Prostate gland (tissue), 2 donors: ENCODE results near the gene RPS6KA2.

Experiments
- POLR2A ChIP-seq: fragments of 450-650 bp; IDR thresholded peaks from one replicate; pipeline ENCODE4 v1.6.1; 2016; ENCODE audit warnings: antibody characterized with exemption, mild to moderate bottlenecking
- POLR2AphosphoS5 ChIP-seq: sonication (generic); formaldehyde crosslinking; IDR thresholded peaks from one replicate; pipeline ENCODE4 v1.6.1; 2017; ENCODE audit warnings: antibody characterized with exemption
- TF ChIP-seq, protein P1 (sequence below), 4 experiments: fragments of 200-600 bp in 2 of 4; fragments of 450-650 bp in 2 of 4; sonication (generic) in 2 of 4; IDR thresholded peaks; 1 replicate in 3 of 4; 2 replicates in 1 of 4; pipeline ENCODE4 v1.5.1; 2016 to 2019; ENCODE audit warnings: antibody characterized with exemption in 4 of 4, mild to moderate bottlenecking in 2 of 4, moderate library complexity in 2 of 4

DNA sequence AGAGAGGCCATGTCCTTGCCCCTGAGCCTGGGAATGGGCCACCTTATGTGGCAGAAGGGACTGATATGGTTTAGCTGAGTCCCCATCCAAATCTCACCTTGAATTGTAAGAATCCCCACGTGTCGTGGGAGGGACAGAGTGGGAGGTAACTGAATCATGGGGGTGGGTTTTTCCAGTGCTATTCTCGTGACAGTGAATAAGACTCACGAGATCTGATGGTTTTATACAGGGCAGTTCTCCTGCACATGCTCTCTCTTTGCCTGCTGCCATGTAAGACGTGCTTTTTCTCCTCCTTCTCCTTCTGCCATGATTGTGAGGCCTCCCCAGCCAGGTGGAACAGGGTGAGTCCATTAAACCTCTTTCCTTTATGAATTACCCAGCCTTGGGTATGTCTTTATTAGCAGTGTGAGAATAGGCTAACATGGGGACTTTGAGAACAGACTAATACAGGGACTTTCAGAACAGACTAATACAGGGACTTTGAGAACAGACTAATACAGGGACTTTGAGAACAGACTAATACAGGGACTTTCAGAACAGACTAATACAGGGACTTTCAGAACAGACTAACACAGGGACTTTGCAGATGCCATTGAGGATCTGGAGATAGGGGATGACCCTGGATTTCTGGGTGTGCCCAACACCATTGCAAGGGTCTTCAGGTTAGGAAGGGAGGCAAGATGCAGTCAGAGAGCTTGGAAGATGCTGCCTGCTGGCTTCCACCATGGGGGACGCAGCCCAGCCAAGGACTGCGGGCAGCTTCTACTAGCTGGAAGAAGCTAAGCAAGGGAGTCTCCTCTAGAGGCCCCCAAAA, 127.5 kb downstream of the RPS6KA2 start:
- TF ChIP-seq, protein P1, sequence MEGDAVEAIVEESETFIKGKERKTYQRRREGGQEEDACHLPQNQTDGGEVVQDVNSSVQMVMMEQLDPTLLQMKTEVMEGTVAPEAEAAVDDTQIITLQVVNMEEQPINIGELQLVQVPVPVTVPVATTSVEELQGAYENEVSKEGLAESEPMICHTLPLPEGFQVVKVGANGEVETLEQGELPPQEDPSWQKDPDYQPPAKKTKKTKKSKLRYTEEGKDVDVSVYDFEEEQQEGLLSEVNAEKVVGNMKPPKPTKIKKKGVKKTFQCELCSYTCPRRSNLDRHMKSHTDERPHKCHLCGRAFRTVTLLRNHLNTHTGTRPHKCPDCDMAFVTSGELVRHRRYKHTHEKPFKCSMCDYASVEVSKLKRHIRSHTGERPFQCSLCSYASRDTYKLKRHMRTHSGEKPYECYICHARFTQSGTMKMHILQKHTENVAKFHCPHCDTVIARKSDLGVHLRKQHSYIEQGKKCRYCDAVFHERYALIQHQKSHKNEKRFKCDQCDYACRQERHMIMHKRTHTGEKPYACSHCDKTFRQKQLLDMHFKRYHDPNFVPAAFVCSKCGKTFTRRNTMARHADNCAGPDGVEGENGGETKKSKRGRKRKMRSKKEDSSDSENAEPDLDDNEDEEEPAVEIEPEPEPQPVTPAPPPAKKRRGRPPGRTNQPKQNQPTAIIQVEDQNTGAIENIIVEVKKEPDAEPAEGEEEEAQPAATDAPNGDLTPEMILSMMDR (IDR thresholded peaks at IDR 0.05), result no peak
- TF ChIP-seq POLR2A (no peak), POLR2AphosphoS5 (no peak)
